ENCODE data around the gene USF3.
A peak's percentile ranks its signal among the peaks of the same experiment; 100 is the strongest.

The USF3 gene

GRCh38 chr3:113698213-113698742 lies 1.8 kb upstream of the USF3 start:
- no peak for DNase-seq

GRCh38 chr3:113697500-113698090 lies 1.2 kb upstream of the USF3 start:
- DNase-seq: no peak

GRCh38 chr3:113696658-113697499 lies 437 bp upstream of the USF3 start:
- DNase-seq: peak; percentile 99

GRCh38 chr3:113695431-113695785 lies 1.0 kb downstream of the USF3 start:
- no peak for DNase-seq

GRCh38 chr3:113690482-113690881 lies 6.0 kb downstream of the USF3 start:
- DNase-seq: no peak

- peak; percentile 56 for DNase-seq
Observed at GRCh38 chr3:113685956-113686721, 10.3 kb downstream of the USF3 start.

- DNase-seq: no peak
Observed at GRCh38 chr3:113685124-113685523, 11.3 kb downstream of the USF3 start.

GRCh38 chr3:113684271-113684819 lies 12.1 kb downstream of the USF3 start:
- DNase-seq: no peak

GRCh38 chr3:113678773-113679172 lies 17.7 kb downstream of the USF3 start:
- DNase-seq: no peak

- DNase-seq: no peak
Observed at GRCh38 chr3:113677737-113678136, 18.7 kb downstream of the USF3 start.

GRCh38 chr3:113676261-113676660 lies 20.2 kb downstream of the USF3 start:
- DNase-seq: no peak

GRCh38 chr3:113673593-113673992 lies 22.8 kb downstream of the USF3 start:
- DNase-seq: no peak

GRCh38 chr3:113668015-113668414 lies 28.4 kb downstream of the USF3 start:
- DNase-seq: peak; percentile 67

- no peak for DNase-seq
Observed at GRCh38 chr3:113664523-113665094, 31.8 kb downstream of the USF3 start.

- no peak for DNase-seq
Observed at GRCh38 chr3:113663761-113664160, 32.7 kb downstream of the USF3 start.

GRCh38 chr3:113663324-113663750 lies 33.1 kb downstream of the USF3 start:
- no peak for DNase-seq

GRCh38 chr3:113662824-113663223 lies 33.6 kb downstream of the USF3 start:
- DNase-seq: no peak

- no peak for DNase-seq
Observed at GRCh38 chr3:113660896-113661295, 35.5 kb downstream of the USF3 start.

GRCh38 chr3:113660458-113660857 lies 36.0 kb downstream of the USF3 start:
- DNase-seq: no peak

- no peak for DNase-seq
Observed at GRCh38 chr3:113659996-113660395, 36.4 kb downstream of the USF3 start.

- no peak for DNase-seq
Observed at GRCh38 chr3:113659101-113659541, 37.3 kb downstream of the USF3 start.

GRCh38 chr3:113658107-113658506 lies 38.3 kb downstream of the USF3 start:
- no peak for DNase-seq

GRCh38 chr3:113654851-113655250 lies 41.6 kb downstream of the USF3 start:
- DNase-seq: no peak
